ENCODE measurements around the gene SLC25A19. TPM values are rescaled to one million over a fixed set of nuclear protein-coding genes. Genes with fewer than 3 reads are reported as not detected.

Gene SLC25A19
- total and polyA plus RNA-seq, 2 experiments from 2014 or later = 12.2 to 13.2 TPM

DNA sequence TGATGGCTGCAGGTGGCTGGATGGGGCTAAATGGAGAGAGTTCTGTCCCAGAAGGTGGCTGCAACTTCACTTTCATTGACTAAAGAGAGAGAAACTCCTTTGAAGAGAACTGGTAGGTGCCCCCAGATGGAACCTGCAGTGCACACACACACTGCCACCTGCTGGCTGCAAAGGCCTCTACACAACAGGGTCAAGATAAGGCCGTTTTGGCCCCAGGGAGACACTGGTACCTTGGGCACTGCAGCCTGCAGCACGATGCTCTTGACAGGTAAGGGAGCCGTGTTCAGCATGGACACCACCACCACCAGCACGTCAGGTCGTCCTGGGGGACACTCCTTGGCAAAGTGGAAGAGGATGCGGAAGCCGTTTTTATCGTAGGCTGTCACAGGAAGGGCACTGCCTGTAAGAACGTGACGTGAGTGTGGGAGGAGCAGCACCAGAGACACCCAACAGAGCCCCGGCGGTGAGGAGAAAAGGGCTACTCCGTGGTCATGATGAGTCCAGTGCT is 50.5 kb downstream of the SLC25A19 start:
- peak; percentile 68 to 77 for DNase-seq (ENCODE audit: low read depth in 1 of 2, low spot score in 1 of 2)

GRCh38 chr17:75238020-75238580 is 51.1 kb downstream of the SLC25A19 start:
- H3K4me3 ChIP-seq = no peak overlapping the region
- H3K27me3 ChIP-seq = no peaks in the 10 kb centered on the region
- TF ChIP-seq, protein P1, sequence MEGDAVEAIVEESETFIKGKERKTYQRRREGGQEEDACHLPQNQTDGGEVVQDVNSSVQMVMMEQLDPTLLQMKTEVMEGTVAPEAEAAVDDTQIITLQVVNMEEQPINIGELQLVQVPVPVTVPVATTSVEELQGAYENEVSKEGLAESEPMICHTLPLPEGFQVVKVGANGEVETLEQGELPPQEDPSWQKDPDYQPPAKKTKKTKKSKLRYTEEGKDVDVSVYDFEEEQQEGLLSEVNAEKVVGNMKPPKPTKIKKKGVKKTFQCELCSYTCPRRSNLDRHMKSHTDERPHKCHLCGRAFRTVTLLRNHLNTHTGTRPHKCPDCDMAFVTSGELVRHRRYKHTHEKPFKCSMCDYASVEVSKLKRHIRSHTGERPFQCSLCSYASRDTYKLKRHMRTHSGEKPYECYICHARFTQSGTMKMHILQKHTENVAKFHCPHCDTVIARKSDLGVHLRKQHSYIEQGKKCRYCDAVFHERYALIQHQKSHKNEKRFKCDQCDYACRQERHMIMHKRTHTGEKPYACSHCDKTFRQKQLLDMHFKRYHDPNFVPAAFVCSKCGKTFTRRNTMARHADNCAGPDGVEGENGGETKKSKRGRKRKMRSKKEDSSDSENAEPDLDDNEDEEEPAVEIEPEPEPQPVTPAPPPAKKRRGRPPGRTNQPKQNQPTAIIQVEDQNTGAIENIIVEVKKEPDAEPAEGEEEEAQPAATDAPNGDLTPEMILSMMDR (IDR thresholded peaks at IDR 0.05; ENCODE audit: low read depth, low read length) = no peak
- peaks cover 34% of the 10 kb centered on the region for H3K36me3 ChIP-seq
- no peaks in the 10 kb centered on the region for H3K4me1 ChIP-seq (ENCODE audit: low read depth)
- DNase-seq (ENCODE audit: low read depth in 1 of 2, low spot score in 1 of 2) = no peak
- no peaks in the 10 kb centered on the region for H3K9me3 ChIP-seq (ENCODE audit: low read depth)
- H3K27ac ChIP-seq = peak overlapping the region; percentile 11

More for the DNA sequence above, 50.5 kb downstream of the SLC25A19 start:
- peak overlapping the region; percentile 11 for H3K27ac ChIP-seq
- H3K9me3 ChIP-seq (ENCODE audit: low read depth) = no peaks in the 10 kb centered on the region
- TF ChIP-seq, protein P1 (IDR thresholded peaks at IDR 0.05; ENCODE audit: low read depth, low read length) = peak; percentile 90
- H3K27me3 ChIP-seq = no peaks in the 10 kb centered on the region
- no peaks in the 10 kb centered on the region for H3K4me1 ChIP-seq (ENCODE audit: low read depth)
- H3K36me3 ChIP-seq = peaks cover 36% of the 10 kb centered on the region
- no peak overlapping the region for H3K4me3 ChIP-seq

- peak overlapping the region; percentile 11 for H3K27ac ChIP-seq
- no peak overlapping the region for H3K4me3 ChIP-seq
- no peak for DNase-seq (ENCODE audit: low read depth in 1 of 2, low spot score in 1 of 2)
- no peaks in the 10 kb centered on the region for H3K9me3 ChIP-seq (ENCODE audit: low read depth)
- H3K4me1 ChIP-seq (ENCODE audit: low read depth) = no peaks in the 10 kb centered on the region
- H3K36me3 ChIP-seq = peaks cover 36% of the 10 kb centered on the region
- H3K27me3 ChIP-seq = no peaks in the 10 kb centered on the region
- TF ChIP-seq, protein P1 (IDR thresholded peaks at IDR 0.05; ENCODE audit: low read depth, low read length) = no peak
Measured at GRCh38 chr17:75237100-75238014, 51.9 kb downstream of the SLC25A19 start.

- TF ChIP-seq, protein P1 (IDR thresholded peaks at IDR 0.05; ENCODE audit: low read depth, low read length) = no peak
- Histone ChIP-seq H3K36me3 (peaks cover 53% of the 10 kb centered on the region), H3K4me1 (ENCODE audit: low read depth) (no peaks in the 10 kb centered on the region), H3K27me3 (no peaks in the 10 kb centered on the region), H3K27ac (no peak overlapping the region), H3K9me3 (ENCODE audit: low read depth) (no peaks in the 10 kb centered on the region), H3K4me3 (no peak overlapping the region)
- no peak for DNase-seq (ENCODE audit: low read depth in 1 of 2, low spot score in 1 of 2)
Measured at GRCh38 chr17:75232786-75233185, 56.4 kb downstream of the SLC25A19 start.

GRCh38 chr17:75231741-75232464 is 57.3 kb downstream of the SLC25A19 start:
- H3K4me1 ChIP-seq (ENCODE audit: low read depth) = no peaks in the 10 kb centered on the region
- no peaks in the 10 kb centered on the region for H3K27me3 ChIP-seq
- no peaks in the 10 kb centered on the region for H3K9me3 ChIP-seq (ENCODE audit: low read depth)
- no peak for DNase-seq (ENCODE audit: low read depth in 1 of 2, low spot score in 1 of 2)
- H3K36me3 ChIP-seq = peaks cover 52% of the 10 kb centered on the region
- no peak overlapping the region for H3K27ac ChIP-seq
- TF ChIP-seq, protein P1 (IDR thresholded peaks at IDR 0.05; ENCODE audit: low read depth, low read length) = no peak
- H3K4me3 ChIP-seq = no peak overlapping the region

Data from cardiac muscle cell (in vitro differentiated cells and primary cell).